Stimulated activated CD4-positive, alpha-beta T cell treated with anti-CD3 and anti-CD28 coated beads, Interleukin-1b, Interleukin-23, amount 100 ng/mL, for 24 hours (primary cell): ENCODE data around the gene NCOR1.
A peak's percentile ranks its signal among the peaks of the same experiment; 100 is the strongest.
"Not testable (repeated sequence)": the region's sequence is repeated elsewhere in the genome, so short reads cannot be mapped to it uniquely, and the experiment has no call there.

Experiments
- DNase-seq, 4 experiments: peaks; one replicate each; pipeline ENCODE4 v3.0.0-alpha.2; 2020; ENCODE audit warnings: low read depth in 4 of 4, low spot score in 1 of 4

Gene NCOR1

DNA sequence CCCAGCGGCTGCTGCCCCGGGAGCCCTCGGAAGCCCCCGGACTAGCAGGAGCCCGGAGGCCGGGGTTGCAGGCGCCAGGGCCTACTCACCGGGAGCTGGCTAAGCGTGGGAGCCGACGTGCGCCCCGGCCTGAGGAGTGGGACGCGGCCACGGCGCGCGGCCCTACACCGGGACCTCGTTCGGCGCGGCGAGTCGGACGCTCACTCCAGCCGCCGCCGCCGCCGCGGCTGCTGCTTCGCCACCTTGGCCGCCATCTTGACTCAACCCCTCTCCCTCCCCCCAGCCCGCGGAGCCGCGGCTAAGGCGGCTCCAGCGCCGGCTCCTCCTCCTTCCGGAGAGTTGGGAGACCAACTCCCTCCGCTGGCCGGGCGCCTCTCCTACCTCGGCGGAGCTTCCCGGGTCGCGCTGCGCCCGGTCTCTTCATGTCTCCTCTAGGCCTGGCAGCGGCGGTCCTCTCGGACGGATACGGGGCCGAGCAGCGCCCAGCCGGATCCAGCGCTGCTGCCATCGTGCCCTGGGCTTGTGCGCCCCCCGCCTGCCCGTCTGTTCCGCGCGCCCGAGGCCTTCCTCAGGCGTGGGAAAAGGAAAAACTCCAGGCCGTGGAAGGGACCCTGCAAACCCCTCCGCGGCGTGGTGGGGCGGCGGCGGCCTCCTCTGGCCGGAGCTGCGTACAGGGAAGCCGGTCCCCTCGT, at the start of gene NCOR1:
Gene NCOR1, minus strand, starts transcription at position 262 of the 692 bp plus-strand sequence. CDS start 20,965 bp downstream, outside the sequence.
- peak; percentile 66 to 85 (median 78) for DNase-seq

DNA sequence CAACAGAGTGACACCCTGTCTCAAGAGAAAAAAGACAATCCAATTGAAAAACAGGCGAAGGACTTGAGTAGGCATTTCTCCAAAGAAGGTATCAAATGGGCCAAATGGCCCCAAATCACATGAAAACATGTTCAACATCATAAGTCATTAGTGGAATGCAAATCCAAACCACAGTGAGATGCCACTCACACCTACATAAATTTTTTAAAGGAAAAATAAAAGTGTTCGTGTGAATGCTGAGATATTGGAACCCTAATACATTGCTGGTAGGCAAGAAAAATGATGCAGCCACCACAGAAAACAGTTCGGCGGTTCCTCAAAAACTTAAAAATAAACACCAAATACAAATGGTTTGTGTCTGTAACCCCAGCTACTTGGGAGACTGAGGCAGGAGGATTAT, 46.9 kb upstream of the NCOR1 start:
- DNase-seq: no peak

DNA sequence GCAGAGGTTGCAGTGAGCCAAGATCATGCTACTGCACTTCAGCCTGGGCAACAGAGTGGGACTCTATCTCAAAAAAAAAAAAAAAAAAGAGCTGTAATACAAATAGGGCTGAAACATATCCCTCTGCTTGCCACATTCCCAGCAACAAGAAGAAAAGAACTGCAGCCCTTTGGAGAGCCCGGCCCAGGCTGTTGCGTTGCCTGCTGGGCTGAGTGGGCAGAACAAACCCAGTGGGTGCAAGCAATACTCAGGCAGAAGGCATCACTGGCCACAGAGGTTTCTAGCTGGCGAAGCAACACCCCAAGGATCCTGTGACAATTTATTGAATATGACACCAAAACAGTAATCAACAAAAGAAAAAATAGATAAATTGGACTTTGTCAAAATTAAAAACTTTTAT, 45.7 kb upstream of the NCOR1 start:
- DNase-seq: no peak

DNA sequence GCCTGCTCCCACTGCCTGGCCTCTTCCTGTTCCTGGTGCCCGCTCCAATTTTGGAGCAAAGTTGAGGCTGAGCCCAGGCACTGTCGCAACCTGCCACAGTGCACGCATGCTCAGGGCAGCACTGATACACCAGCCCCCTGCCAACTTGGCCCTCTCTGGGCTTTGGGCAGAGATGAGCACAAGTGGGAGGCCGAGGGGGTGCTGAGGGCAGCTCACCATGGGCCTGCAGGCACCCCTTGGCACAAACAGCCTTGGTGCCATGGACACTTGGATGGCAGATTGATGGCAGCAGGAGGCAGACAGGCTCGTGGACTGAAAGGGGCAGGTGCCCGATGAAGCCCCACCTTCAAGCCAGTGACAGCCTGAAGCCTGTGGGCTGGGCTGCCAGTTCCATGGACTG, 44.6 kb upstream of the NCOR1 start:
- DNase-seq: no peak

DNA sequence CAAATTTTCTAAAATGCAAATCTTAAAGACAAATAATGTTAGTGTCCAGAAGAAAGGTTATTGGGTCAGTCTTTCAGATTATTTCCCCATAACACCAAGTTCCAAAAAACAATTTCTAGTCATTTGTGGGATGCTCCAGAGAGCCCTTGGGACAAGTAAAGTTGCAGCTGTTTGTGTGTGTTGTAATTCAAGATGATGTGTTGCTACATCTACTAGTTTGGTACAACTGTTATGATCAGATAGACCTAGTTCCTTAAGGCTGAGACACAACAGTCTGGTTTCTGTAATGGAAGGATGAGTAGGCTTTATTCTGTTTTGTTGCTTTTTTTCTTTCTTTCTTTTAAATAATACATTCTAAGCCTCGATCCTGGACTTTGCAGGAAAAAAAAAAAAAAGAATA, 43.6 kb upstream of the NCOR1 start:
- DNase-seq: no peak

DNA sequence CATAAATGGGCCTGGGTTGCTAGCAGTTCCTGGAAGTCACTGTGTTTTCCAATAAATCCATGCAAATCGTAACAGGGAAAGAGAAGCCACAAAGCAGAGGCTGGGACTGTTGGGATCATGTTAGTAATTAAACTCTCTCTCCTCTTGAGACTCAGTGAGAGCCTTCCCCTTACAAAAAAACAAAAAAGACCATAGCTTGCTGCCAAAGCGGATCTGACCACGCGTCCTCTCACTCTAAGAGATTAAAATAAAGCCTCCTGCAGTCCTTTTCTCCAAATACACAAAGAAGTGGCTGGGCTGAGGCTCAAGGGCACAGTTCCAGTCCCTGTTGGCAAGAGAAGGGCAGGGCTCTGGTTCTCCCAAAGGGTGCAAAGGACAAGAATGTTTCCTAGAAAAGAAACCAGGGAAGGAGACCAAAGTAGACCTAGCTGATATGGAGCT, 40.2 kb upstream of the NCOR1 start:
- DNase-seq: no peak

DNA sequence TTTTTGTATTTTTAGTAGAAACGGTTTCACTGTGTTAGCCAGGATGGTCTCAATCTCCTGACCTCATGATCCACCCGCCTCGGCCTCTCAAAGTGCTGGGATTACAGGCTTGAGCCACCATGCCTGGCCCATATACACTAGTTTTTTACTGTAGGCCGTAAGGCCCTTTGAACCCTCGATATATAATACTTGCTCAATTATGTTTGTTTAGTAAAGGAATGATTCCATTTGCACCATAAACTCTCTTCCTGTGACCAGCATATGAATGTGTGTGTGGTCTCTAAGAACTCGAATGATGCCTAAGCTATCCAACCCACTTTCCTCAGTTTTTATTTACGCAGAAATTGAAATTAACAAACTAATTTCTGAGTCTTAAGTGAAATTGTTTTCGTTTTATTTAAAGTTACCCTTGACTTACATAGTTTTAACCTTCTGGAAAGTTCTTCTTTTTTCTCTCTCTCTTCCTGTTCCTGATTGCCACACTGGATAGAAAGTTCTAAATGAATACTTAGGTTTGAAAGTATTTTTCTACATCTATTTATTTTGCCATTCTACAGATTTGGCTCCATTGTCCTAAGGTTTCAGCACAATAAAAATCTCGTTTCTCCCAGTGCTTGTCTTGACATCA, 39.6 kb upstream of the NCOR1 start:
- DNase-seq: no peak

DNA sequence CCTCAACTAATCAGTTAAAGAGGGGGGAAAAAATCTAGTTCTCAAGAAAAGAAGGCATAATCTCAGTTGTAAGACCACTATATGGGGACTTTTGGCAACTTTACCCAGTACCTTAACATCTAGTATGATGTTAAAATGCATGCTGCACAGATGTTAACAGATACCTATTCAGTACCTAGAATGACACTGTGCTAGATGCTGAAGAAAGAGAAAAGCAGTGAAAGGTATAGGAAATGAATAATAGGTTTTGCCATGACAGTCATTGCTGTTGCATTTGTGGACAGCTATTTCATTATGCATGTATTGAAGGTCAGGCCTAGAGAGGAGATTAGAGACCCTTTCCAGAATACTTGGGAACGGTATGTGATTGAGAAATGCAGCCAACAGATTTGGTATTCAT, 36.2 kb upstream of the NCOR1 start:
- no peak for DNase-seq

DNA sequence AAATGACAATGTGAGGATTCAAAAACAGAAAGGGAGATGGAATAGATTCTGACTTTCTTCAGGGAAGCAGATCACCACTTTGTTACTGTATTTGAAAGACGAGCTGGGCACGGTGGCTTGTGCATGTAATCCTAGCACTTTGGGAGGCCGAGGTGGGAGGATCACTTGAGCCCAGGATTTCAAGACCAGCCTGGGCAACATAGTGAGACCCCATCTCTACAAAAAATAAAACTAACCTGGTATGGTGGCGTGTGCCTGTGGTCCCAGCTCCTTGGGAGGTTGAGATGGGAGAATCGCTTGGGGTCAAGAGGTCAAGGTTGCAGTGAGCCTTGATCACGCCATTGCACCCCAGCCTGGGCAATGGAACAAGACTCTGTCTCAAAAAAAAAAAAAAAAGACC, 35.7 kb upstream of the NCOR1 start:
- no peak for DNase-seq

DNA sequence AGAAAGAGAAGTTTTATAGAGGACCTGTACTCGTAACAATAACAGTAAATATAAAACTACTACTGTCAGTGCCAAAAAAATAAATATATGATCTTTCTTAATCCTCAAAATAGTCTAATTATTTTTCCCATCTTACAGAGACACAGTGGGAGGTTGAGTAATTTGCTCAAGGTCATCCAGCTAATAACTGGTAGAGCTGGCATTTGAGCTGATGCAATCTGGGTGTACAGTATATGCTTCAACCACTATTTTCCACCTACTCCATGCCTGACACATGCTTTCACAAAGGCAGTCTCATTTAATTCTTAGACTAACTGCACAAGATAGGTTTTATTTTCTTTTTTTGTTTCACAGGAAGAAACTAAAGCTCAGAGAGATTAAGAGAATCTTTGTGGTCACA, 35.3 kb upstream of the NCOR1 start:
- no peak for DNase-seq

DNA sequence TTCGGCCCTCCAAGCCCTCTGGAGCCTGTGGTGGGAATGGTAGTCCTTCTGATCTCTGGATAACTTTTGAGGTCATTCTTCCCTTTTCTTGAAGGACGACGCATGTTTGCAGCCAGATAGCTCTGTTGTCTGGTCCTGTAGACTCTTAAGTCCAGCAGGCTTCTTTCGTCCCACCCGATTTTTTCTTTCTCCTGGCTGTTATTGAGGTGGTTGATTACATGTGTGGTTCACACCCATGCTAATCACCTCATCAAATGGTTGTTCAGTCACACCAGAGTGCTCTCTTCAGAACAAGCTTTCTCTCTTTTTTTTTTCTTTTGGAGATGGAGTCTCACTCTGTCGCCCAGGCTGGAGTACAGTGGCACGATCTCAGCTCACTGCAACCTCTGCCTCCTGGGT, 32.3 kb upstream of the NCOR1 start:
- no peak for DNase-seq

DNA sequence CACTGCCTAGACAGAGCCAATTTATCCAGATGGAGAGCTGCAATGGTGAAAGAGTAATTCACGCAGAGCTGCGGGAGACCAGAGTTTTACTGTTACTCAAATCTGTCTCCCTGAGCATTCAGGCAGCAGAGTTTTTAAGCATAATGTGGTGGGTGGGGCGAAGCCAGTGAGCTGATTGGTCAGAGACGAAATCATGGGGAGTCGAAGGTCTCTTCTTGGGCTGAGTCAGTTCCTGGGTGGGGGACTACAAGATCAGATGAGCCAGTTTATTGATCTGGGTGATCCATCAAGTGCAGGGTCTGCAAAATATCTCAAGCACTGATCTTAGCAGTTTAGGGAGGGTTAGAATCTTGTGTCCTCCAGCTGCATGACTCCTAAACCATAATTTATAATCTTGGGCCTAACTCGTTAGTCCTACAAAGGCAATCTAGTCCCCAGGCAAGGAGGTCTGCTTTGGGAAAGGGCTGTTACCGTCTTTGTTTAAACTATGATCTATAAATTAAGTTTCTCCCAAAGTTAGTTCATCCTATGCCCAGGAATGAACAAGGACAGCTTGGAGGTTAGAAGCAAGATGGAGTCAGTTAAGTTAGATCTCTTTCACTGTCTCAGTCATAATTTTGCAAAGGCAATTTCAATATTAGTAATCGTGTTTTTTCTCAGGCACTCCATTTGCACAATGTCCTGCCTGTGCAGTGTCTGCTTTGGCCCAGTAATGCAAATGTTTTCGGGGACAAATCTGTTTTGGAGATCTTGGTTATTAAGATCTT, 28.6 kb upstream of the NCOR1 start:
- DNase-seq: no peak

DNA sequence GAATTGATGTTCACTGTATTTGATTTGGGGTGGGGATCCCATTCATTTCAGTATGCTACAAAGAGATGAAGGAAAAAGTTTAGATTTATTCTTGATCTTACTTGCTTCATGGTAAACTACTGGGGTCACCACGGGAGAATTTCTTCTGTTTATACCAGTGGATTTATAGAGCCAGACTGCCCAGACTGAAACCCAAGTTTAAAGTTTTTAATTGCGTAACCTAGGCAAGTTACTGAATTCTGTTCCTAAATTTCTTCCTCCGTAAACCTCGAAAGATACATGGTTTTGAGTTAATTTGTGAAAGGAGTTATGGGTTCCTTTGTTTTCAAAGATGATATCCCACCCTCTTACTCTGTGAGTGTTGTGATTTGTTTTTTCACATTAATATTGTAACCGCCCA, 28.1 kb upstream of the NCOR1 start:
- no peak for DNase-seq

DNA sequence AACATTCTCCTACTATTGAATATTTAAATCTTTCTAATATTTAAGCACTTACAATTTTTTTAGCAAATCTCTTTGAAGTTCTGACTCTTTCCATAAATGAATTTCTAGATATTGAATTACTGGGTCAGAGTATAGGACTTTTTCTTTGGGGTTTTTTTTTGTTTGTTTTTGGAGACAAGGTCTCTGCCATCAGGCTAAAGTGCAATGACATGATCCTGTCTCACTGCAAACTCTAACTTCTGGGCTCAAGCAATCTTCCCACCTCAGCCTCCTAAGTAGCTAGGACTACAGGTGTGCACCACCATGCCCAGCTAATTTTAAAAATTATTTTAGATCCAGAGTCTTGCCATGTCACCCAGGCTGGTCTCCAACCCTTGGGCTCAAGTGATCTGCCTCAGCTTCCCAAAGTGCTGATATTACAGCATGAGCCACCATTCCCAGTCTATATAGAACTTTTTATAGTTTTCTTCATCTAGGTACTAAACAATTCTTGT, 26.6 kb upstream of the NCOR1 start:
- DNase-seq: no peak

DNA sequence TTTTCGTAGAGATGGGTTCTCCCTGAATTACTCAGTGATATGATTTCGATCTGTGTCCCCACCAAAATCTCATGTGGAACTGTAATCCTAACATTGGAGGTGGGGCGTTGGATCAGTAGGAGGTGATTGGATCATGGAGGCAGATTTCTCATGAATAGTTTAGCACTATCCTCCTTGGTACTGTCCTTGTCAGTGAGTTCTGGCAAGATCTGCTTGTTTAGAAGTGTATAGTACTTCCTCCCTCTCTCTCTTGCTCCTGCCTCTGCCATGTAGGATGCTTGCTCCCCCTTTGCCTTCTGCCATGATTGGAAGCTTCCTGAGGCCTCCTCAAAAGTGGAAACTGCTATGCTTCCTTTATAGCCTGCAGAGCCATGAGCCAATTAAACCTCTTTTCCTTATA, 24.6 kb upstream of the NCOR1 start:
- DNase-seq: no peak

DNA sequence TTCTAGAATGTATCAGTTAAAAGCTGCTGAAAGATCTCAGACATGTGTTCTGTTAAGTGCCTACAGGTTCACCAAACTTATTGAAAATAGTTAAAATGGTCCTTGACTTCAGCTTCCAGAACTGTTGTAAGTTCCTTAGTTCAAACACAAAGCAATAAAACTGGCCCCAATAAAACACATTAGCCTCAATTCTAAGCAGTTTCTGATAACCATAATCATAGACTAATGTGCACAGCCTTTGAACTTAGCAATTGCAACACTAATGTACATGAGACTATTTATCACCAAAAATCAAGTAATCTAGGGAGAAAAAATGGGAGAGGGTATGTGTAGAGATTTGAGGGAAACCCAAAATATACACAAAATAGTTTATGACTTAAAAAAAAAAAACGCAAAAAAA, 17.1 kb upstream of the NCOR1 start:
- no peak for DNase-seq

DNA sequence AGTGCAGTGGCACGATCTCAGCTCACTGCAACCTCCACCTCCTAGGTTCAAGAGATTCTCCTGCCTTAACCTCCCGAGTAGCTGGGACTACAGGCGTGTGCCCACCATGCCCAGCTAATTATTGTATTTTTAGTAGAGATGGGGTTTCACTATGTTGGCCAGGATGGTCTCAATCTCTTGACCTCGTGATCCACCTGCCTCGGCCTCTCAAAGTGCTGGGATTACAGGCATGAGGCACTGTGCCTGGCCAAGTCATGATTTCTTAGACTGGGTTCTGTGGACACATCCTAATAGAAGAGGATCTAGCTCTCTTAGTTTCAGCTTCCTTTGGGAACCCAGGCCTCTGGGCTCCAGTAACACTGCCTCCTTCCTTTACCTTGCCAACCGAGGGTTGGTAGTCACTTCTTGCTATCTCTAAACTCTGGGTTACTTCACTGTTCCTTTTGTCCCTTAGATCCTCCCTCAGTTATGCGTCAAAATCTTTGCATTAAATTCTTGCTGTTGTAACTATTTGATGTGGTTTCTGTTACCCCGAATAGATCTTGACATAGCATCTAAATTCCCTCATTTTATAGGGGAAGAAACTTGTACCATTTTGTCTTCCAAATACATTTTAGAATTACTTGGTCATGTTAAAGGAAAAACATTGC, 14.7 kb upstream of the NCOR1 start:
- not testable (repeated sequence) for DNase-seq

DNA sequence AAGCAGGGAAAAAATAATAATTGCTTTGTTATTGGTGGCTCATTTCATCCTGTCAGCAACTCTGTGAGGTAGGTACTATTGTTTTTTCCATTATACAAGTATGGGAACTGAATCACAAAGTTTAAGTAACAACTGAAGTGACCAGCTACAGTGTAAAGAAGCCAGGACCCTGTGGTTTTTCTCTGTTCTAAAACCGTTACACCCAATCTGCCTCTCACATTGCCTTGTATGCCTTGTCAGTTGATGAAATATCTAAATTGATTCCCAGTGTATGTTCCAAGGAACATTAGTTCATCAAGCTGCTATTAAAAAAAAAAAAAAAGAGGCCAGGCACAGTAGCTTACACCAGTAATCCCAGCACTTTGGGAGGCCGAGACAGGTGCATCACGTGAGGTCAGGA, 7.1 kb upstream of the NCOR1 start:
- DNase-seq: no peak

DNA sequence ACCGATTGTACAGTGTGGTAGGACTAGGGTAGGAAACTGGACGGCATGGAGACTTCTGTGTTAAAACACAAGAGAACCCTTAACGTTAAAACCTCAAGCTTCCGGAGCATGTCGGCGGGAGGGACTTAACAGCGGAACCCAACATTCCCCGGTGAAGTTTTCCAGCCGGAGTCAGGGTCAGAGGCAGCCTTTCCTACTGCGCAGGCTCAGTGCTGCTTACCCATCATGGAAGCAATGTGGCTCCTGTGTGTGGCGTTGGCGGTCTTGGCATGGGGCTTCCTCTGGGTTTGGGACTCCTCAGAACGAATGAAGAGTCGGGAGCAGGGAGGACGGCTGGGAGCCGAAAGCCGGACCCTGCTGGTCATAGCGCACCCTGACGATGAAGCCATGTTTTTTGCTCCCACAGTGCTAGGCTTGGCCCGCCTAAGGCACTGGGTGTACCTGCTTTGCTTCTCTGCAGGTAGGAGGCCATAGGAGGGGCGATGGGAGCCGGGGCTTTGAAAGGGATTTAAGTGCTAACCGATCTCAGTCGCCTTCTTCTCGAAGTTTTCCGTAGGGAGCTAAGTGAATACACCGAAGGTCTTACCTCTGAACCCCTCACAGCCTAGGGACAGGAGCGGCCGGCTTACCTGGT, 1.8 kb upstream of the NCOR1 start, which contains the start of gene PIGL:
Gene PIGL, plus strand, starts transcription at position 209 of the 634 bp plus-strand sequence. Its CDS starts 17 bp downstream, at position 226.
- DNase-seq: peak; percentile 65 to 87 (median 82)

DNA sequence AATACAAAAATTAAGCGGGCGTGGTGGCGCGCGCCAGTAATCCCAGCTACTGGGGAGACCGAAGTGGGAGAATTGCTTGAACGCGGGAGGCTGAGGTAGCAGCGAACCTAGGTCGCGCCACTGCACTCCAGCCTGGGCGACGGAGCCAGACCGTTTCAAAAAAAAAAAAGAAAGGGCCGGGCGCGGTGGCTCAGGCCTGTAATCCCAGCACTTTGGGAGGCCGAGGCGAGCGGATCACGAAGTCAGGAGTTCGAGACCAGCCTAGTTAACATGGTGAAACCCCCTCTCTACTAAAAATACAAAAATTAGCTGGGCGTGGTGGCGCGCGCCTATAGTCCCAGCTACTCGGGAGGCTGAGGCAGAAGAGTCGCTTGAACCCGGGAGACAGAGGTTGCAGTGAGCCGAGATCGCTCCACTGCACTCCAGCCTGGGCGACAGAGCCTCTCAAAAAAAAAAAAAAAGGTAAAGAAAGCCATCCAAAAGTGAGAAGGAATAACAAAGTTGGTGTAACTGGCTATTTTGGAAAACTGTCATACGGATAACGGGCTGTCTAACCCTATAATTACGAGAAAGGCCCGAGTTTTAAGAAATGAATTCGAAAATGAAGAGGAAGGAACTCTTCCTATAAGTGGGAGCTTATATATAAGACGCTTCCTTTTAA, 1.1 kb upstream of the NCOR1 start:
- DNase-seq: not testable (repeated sequence)
